ENCODE measurements around the gene ARHGAP8.

GRCh38 chr22:44758344-44758973, 6.1 kb downstream of the ARHGAP8 start:
- TF ChIP-seq, protein P1, sequence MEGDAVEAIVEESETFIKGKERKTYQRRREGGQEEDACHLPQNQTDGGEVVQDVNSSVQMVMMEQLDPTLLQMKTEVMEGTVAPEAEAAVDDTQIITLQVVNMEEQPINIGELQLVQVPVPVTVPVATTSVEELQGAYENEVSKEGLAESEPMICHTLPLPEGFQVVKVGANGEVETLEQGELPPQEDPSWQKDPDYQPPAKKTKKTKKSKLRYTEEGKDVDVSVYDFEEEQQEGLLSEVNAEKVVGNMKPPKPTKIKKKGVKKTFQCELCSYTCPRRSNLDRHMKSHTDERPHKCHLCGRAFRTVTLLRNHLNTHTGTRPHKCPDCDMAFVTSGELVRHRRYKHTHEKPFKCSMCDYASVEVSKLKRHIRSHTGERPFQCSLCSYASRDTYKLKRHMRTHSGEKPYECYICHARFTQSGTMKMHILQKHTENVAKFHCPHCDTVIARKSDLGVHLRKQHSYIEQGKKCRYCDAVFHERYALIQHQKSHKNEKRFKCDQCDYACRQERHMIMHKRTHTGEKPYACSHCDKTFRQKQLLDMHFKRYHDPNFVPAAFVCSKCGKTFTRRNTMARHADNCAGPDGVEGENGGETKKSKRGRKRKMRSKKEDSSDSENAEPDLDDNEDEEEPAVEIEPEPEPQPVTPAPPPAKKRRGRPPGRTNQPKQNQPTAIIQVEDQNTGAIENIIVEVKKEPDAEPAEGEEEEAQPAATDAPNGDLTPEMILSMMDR (conservative IDR thresholded peaks at IDR 0.05; ENCODE audit: low read depth in 2 of 2): no peak
- TF ChIP-seq EZH2 (IDR thresholded peaks at IDR 0.05; ENCODE audit: low read depth, unreplicated experiment) (no peak), CREB1 (CRISPR knock-in tag; IDR thresholded peaks at IDR 0.05; ENCODE audit: low read depth) (no peak), POLR2AphosphoS5 (IDR thresholded peaks at IDR 0.05; ENCODE audit: low read depth) (no peak), JUNB (IDR thresholded peaks at IDR 0.05; ENCODE audit: unreplicated experiment) (no peak), EZH2phosphoT487 (IDR thresholded peaks at IDR 0.05; ENCODE audit: unreplicated experiment) (no peak), ZNF331 (CRISPR knock-in tag; IDR thresholded peaks at IDR 0.05; ENCODE audit: low read depth) (no peak), ZNF114 (CRISPR knock-in tag; IDR thresholded peaks at IDR 0.05) (no peak), ZNF462 (CRISPR knock-in tag; IDR thresholded peaks at IDR 0.05) (no peak)
- TF ChIP-seq, protein P2, sequence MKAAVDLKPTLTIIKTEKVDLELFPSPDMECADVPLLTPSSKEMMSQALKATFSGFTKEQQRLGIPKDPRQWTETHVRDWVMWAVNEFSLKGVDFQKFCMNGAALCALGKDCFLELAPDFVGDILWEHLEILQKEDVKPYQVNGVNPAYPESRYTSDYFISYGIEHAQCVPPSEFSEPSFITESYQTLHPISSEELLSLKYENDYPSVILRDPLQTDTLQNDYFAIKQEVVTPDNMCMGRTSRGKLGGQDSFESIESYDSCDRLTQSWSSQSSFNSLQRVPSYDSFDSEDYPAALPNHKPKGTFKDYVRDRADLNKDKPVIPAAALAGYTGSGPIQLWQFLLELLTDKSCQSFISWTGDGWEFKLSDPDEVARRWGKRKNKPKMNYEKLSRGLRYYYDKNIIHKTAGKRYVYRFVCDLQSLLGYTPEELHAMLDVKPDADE (IDR thresholded peaks at IDR 0.05): no peak
